Stimulated activated CD8-positive, alpha-beta memory T cell treated with anti-CD3 and anti-CD28 coated beads, Interleukin-12 subunit alpha, Interleukin-12 subunit beta, amount 100 ng/mL, for 1 hour (primary cell): ENCODE results near the gene MAST2.
"Not testable (repeated sequence)": the region's sequence is repeated elsewhere in the genome, so short reads cannot be mapped to it uniquely, and the experiment has no call there.

ENCODE experiments used
- DNase-seq: peaks from one replicate; pipeline ENCODE4 v3.0.0-alpha.2; 2020; ENCODE audit warnings: low read depth

MAST2 gene

DNA sequence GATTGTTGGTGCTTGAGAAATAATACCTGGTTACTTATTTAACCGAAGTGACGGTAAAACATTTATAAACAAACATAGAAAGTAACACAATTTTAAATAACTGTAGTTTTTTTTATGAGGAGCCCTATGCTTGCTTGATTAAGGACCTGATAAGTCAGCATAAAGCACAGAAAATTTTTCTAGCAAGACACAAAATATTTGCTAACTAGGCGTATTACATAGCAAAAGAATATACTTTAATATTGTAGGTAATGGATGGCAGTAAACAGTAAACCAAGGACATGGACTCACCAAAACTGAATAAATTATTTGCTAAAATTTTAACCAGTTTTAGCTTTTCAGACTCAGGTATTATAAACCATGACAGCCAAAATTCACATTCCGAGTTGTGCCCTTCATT, 90.9 kb downstream of the MAST2 start:
- no peak for DNase-seq

DNA sequence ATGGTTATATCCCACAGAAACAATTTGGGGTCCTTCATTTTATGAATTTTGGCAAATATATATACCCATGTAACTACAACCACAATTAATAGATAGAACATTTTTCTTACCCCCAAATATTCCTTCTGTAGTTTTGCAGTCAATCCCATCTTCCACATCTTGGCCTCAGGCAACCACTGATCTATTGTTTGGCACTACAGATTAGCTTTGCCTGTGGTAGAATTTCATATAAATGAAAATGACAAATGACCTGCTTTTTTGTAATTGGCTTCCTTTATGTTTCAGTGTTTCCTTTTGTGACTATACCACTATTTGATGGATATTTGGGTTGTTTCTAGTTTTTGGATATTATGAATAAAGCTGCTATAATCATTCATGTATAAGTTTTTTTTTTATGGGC, 91.5 kb downstream of the MAST2 start:
- no peak for DNase-seq

DNA sequence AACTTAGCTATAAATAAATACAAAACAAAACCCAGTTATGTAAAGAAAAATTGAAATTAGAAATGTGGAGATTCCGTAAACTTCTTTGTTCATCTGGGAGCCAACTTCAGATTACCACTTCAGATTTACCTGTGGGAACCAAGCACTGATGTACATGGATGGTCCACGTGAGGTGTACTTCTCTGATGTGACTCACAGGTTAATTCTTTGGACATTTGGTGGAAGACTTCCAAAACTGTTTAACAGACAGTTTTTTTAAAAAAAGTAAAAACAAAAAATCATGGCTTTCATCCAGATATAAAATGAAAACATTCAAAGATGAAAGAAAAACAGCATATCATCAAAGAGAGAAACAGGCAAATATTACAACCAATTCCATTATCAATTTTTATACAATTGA, 92.0 kb downstream of the MAST2 start:
- no peak for DNase-seq

DNA sequence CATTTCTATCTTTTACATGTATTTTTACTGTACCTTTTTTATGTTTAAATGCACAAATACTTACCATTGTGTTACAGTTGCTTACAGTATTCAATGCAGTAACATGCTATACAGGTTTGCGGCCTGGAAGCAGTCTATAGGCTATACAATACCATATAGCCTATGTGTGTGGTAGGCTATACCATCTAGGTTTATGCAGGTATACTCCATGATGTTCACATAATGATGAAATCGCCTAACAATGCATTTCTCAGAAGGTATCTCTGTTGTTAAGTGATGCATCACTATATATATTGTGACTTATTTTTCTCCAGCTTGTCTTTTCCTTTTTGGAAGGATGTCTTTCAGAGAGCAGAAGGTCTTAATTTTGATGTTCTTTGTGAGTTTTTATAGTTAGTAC, 103.5 kb downstream of the MAST2 start:
- no peak for DNase-seq

DNA sequence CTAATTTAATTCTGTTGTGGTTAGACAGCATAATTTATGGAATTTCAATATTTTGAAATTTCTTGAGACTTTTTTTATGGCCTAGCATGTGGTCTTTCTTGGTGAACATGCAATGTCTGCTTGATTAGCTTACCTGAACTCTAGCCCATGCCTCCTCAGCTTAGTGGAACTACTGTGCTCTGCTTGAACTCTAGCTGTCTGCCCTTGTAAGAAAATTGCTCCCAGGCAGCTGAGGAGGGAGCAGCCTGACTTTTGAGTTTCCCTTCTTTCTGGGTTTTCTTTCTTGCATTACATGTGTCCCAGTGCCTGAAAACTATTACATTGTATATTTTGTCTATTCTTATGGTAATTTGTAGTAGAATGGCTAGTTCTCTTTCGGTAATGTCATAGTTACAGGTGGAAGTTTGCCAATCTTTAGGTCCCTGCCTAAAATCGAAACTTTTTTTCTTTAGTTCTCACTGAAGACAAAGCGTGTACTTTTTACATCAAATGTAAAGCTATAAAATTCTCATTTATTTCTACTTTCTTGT, 105.3 kb downstream of the MAST2 start:
- DNase-seq = no peak

DNA sequence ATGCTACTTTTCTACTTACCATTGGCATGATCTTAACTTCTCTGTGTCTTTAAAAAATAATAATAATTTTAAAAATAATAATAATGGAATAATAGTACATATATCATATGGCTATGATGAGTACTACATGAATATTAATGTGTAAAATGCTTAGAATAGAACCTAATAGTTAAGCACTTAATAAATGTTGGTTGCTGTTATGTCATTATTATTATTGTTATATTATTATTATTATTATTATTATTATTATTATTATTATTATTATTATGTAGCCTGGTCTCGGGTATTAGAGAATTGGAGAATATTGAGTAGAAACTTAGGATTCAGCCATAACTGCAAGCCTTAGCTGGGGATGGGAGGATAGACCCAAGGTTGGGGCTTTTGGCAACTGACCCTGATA, 108.2 kb downstream of the MAST2 start:
- no peak for DNase-seq

DNA sequence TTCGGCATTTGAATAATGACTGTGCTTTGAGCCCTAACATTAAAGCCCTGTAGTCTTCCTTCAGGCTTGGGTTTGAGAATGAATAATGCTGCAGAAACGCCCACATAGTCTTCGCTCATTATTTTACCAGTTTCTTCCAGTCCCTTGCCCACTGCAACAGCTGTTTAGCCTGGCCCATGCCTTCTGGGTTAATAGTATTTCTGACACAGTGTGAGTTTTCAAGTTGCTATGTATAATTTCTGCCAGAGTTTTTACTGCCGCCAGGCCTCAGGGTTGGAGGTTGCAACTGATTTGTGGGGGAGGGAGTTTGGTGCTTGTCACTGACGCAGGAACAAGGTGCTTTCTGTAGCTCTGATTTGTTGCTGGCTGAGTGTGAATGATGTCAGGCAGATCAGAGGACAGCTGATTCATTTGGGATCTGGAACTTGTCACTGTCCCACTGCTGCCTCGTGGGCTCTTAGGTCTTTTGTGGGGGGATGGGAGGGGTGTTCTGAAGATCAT, 109.8 kb downstream of the MAST2 start:
- no peak for DNase-seq

DNA sequence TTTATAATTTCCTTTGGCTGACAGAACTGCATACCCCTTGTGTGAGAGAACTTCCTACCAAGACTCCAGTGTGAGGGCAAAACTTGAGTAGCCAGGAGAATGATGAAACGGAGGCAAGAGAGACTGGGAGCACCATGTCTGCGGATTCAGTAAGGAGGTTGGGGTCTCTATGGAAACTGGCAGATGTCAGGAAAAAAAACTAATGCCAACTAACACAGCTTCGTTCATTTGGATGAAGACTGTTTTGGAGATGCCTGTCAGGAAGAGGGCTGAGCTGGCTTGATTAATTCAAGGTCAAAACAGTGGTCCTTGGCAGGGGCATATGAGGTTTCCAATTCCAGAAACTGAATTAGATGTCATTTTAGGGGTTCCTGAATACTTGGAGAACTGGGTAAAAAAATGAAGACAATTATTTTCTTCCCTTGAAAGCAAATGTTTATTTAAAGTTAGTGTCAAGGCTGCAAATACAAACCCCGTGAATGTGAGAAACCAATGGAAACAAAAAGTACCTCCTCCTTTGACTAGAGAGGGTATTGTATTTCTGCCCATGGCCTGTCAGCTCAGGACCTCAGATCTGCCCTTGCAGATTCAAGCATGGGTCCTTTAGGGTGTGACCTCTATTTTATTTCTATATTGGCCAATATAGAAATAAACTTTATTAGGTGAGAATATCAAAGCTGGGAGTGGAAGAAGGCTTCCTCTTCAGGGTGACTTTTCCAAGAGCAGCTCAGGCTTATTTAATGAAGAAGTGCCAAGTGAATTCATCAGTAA, 110.5 kb downstream of the MAST2 start:
- no peak for DNase-seq

DNA sequence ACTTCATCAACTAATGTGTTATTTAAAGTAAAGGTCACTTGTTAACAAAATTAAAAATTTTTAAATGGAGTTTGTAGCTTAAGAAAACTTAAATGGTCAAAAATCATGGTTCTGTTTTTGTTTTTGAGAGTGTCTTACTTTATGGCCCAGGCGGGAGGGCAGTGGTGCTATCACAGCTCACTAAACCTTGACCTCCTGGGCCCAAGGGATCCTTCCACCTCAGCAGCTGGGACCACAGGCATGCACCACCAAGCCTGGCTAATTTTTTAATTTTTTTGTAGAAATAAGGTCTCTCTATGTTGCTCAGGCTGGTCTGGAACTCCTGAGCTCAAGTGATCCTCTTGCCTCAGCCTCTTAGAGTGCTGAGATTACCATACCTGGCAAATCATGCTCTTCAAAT, 111.4 kb downstream of the MAST2 start:
- DNase-seq = no peak

DNA sequence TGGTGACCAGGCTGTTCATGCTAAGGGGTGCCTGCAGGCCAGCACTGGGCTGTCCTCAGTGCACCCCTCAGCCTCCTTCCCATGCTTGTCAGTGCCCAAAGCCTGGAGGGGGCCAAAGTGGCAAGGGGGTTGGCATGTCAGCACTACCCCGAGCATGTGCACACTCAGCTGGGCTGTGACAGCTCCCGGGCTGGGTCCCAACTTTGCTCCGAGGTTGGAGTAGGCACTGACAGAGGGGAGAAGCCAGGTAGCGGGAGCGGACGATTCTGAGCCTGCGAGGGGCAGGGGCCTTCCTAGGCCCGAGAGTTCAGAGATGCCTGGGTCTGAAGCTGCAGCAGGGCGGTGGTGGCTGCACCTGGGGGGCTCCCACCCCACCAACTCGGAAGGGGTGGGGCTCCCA, 119.0 kb downstream of the MAST2 start:
- no peak for DNase-seq

DNA sequence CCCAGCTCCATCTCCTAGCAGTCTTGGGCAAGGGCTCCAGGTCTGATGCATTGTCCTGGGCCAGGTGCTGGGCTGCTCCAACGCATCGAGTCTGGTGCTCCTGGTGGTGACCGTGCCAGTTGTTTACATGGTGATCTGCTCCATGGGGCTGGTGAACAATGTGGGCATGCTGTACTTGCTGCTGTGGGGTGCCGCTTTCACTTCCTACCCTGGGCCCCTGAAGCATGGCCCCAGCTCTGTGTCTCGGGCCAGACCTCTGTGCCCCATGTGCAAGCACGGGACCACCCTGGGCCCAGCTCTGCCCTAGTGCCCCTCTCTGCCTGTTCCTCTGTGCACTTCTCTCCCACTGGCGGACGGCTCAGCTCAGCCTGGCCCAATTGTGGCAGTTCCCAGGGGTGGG, 119.4 kb downstream of the MAST2 start:
- DNase-seq = no peak

DNA sequence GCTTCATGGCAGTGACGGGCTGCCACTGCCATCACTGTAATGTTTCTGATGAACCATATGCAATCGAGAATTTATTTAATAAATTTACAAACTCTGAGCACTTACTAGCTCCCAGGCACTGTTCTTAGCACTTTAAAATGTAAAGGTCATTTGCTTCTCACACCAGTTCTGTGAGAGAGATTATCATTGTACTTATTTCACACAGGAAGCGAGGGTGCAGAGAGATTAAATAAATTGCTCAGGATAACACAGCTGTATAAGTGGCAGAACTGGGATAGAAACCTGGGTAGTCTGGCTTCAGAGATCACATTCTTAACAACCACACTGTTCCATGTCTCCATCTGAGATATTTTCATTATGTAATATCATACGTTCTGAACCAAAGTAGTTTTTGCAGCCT, 119.9 kb downstream of the MAST2 start:
- no peak for DNase-seq

DNA sequence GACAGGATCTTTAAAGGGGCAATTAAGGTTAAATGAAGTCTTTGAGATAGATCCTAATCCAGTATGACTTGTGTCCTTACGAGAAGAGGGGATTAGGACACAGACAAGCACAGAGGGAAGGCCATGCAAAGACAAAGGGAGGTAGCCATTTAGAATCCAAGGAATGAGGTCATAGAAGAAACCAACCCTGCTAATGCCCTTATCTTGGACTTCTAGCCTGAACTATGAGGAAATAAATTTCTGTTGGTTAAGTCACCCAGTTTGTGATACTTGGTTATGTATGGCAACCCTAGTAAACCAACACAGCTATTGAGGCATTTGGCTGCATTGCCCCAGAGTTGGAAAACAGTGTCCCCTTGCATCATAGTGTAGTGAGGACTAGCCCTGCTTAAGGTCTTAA, 121.3 kb downstream of the MAST2 start:
- no peak for DNase-seq

DNA sequence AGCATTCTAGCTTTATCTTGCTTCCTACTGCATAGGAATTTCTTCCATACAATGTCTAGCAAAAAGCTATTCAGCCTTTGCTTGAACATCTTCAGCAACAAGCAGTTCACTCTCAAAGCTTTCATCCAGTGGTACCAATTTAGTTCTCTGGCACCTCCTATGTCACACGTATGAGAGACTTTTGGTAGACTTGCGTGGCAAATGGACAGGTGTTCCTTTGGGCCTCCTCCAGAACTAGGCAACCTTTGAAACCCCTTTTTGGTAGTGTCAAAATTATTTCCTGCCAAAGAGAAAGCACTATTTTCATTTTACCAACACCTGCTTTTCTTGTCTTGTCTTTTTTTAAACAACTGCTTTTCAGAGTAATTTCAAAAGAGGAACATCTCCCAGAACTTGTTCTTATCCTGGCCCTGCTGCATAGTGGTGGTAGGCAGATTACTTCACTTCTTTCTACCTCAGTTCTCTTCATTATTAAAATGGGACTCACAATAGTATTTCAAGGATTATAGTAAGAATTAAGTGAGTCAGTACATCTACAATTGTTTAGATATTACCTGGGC, 122.4 kb downstream of the MAST2 start:
- no peak for DNase-seq

DNA sequence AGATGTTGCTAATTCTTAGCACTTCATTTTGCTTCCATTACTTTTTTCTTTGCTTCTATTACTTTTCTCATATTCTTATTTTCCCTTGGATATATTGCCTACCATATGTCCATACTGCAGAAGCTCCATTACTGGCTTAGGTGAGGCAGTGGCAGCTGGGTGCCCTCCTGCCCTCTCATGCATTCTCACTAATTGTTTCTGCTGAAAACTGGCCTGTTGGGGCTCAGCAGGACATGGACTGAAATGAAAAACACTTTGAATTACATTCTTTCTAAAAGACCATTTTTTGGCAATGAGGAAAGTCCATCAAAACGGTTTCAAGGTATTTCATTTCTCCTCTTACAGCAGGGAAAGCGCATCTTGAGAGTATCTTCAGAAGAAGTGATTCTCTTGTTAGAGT, 122.9 kb downstream of the MAST2 start:
- DNase-seq = no peak

DNA sequence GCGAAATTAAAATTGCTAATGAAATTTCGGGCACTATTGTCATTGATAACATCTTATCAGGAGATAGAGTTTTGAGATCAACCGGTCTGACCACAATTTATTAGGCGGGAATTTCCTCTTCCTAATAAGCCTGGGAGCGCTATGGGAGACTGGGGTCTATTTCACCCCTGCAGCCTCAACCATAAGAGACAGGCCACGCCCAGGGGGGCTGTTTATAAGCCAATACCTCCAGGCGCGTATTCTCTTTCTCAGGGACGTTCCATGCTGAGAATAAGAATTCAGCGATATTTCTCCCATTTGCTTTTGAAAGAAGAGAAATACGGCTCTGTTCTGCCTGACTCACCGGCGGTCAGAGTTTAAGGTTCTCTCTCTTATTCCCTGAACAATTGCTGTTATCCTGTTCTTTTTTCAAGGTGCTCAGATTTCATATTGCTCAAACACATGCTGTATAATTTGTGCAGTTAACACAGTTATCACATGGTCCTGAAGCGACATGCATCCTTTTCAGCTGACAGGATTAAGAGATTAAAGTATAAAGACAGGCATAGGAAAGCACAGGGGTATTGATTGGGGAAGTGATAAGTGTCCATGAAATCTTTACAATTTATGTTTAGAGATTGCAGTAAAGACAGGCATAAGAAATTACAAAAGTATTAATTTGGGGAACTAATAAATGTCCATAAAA, 124.0 kb downstream of the MAST2 start:
- not testable (repeated sequence) for DNase-seq

DNA sequence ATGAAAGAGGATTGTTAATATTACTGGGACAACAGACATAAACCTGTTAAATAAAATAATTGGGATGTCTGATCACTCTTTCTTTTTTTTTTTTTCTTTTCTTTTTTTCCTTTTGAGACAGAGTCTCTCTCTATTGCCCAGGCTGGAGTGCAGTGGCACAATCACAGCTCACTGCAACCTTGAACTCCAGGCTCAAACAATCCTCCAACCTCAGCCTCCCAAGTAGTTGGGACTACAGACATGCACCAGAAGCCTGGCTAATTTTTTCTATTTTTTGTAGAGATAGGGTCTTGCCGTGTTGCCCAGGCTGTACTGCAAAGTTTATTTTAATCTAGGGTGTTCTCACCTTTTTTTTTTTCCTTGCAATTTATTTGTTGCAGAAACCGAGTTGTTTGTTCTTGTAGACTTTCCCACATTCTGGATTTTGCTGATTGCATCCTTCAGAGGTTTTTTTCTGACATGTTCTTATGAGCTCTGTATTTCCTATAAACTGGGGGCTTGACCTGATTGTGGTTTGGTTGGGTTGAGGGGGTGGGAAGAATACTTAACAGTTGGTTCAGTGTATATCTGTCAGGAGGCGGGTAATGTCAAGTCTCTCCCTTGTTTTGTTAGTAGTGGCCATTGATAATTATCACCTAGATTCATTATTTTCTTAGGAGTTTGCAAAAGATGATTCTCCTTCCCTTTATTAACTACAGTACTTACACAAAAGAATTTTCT, 125.2 kb downstream of the MAST2 start:
- no peak for DNase-seq

DNA sequence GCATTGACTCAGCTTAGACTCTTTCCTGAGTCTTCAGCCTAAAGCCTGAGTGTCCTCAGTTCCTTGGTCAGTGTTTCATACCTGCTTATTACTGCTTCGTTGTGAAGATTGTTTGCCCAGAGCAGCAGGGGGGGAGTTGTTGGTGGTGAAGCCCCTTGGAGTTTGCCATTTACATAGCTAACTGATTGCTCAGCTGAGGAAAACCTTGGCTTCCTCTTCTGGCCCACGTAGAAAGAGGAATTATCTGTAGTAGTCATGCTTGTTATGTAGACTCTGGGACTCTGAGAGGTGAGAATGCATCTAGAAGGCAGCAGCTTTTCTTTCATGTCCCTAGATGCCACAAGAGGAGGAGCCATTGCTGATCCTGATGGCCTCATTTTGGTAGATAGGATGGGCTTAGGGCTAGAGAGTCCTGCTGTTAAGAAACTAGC, 125.9 kb downstream of the MAST2 start:
- DNase-seq = no peak

DNA sequence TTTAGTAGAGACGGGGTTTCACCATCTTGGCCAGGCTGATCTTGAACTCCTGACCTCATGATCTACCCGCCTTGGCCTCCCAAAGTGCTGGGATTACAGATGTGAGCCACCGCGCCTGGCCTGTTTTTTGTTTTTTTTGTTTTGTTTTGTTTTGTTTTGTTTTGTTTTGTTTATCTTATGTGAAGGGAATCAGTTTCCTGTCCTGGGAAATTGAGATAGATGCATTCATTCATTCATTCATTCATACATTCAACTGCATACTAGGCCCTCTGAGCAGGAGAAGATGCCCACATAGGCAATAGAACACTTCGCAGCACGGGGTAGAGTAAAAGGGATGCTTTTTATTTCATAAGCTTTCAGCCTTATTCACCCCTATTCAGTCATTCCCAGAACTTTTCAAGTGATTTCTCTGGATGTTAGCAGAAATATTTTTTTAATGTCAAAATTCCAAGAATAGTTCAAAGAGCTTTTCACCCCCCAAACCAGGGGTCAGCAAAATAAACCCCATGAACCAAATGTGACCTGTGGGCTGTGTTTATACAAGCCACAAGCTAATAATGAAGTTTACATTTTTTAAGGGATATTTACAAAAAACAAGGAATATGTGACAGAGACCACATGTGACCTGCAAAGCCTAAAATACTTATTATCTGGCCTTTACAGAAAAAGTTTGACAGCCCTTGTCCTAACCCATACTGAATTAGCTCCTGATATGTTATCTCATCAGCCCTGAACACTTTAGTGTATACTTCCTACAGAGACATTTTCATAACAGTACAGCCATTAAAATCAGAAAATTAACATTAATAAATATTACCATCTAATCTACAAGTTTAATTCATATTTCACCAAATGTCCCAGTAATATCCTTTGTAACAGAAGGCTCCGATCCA, 127.1 kb downstream of the MAST2 start:
- DNase-seq = no peak

DNA sequence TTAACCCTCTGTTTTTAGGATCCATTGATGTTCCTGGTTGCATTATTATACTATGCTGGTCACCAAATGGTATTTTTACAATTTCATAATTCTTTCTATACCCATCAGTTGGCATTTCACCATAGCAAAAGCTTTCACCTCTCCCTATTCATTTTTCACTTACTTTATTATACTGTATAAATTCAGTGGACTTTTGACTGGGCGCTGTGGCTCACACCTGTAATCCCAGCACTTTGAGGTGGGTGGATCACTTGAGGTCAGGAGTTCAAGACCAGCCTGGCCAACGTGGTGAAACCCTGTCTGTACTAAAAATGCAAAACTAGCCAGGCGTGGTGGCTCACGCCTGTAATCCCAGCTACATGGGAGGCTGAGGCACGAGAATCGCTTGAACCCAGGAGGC, 128.8 kb downstream of the MAST2 start:
- not testable (repeated sequence) for DNase-seq

DNA sequence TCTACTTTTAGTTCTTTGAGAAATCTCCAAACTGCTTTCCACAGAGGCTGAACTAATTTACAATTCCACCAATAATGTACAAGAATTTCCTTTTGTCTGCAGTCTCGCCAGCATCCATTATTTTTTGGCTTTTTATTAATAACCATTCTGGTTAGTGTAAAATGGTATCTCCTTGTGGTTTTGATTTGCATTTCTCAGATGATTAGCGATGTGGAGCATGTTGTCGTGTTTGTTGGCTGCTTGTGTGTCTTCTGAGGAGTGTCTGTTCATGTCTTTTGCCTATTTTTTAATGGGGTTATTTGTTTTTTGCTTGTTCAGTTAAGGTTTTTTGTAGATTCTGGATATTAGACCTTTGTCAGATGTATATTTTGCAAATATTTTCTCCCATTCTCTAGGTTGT, 131.5 kb downstream of the MAST2 start:
- DNase-seq = no peak
